ENCODE results near the gene WASL. TPM values are rescaled to one million over a fixed set of nuclear protein-coding genes. Genes with fewer than 3 reads are reported as not detected.

The WASL gene
- total RNA-seq, 6 experiments from 2014 or later, result 22.7 to 27.6 (median 26.5) TPM

- no peaks in the 10 kb centered on the region for H3K4me1 Mint-ChIP-seq (ENCODE audit: low read depth)
- no peak for DNase-seq
- no peaks in the 10 kb centered on the region for H3K9me3 Mint-ChIP-seq
- H3K27me3 Mint-ChIP-seq (ENCODE audit: insufficient read depth), result no peaks in the 10 kb centered on the region
- no peak overlapping the region for H3K4me3 Mint-ChIP-seq
- TF ChIP-seq CTCF (IDR thresholded peaks at IDR 0.05), result no peak
- no peaks in the 10 kb centered on the region for H3K36me3 Mint-ChIP-seq (ENCODE audit: low read depth)
- H3K27ac Mint-ChIP-seq, result no peak overlapping the region
Observed at GRCh38 chr7:123681561-123681960, 67.2 kb downstream of the WASL start.

GRCh38 chr7:123680580-123680979 is 68.2 kb downstream of the WASL start:
- DNase-seq, result no peak
- Mint-ChIP-seq H3K9me3 (no peaks in the 10 kb centered on the region), H3K4me1 (ENCODE audit: low read depth) (peaks cover 3% of the 10 kb centered on the region), H3K27ac (no peak overlapping the region), H3K27me3 (ENCODE audit: insufficient read depth) (no peaks in the 10 kb centered on the region), H3K4me3 (no peak overlapping the region), H3K36me3 (ENCODE audit: low read depth) (no peaks in the 10 kb centered on the region)
- TF ChIP-seq CTCF (IDR thresholded peaks at IDR 0.05), result no peak

DNA sequence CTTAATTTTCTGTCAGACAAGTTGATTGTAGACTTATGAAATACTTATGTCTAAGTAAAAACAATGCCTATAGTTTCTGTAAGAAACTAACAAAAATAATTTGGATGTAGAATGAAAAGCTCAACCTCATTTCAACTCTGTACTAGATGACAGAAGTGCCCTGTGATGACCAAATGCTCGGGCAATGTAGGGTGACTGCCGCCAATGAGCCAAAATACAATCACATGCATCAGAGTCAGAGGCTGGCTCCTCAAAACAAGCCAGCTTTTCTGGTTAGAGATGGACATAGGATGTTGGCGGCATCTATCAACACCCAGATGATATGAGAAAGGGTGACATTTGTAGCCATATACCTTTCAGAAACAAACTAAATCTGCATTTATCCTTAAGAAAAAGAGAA is 69.2 kb downstream of the WASL start:
- no peak for DNase-seq
- Mint-ChIP-seq H3K4me3 (no peak overlapping the region), H3K27me3 (ENCODE audit: insufficient read depth) (no peaks in the 10 kb centered on the region), H3K9me3 (no peaks in the 10 kb centered on the region), H3K36me3 (ENCODE audit: low read depth) (no peaks in the 10 kb centered on the region), H3K27ac (no peak overlapping the region), H3K4me1 (ENCODE audit: low read depth) (peaks cover 13% of the 10 kb centered on the region)
- no peak for TF ChIP-seq CTCF (IDR thresholded peaks at IDR 0.05)

- peaks cover 19% of the 10 kb centered on the region for H3K4me1 Mint-ChIP-seq (ENCODE audit: low read depth)
- H3K4me3 Mint-ChIP-seq, result no peak overlapping the region
- no peak for DNase-seq
- no peak overlapping the region; the same call in 1 of the 2 replicates for H3K27ac Mint-ChIP-seq
- H3K27me3 Mint-ChIP-seq (ENCODE audit: insufficient read depth), result no peaks in the 10 kb centered on the region; the same call in 1 of the 2 replicates
- no peaks in the 10 kb centered on the region for H3K9me3 Mint-ChIP-seq
- H3K36me3 Mint-ChIP-seq (ENCODE audit: low read depth), result no peaks in the 10 kb centered on the region
- no peak for TF ChIP-seq CTCF (IDR thresholded peaks at IDR 0.05)
Observed at GRCh38 chr7:123677061-123677715, 71.6 kb downstream of the WASL start.

- no peak overlapping the region for H3K4me3 Mint-ChIP-seq
- H3K36me3 Mint-ChIP-seq (ENCODE audit: low read depth), result no peaks in the 10 kb centered on the region
- peaks cover 19% of the 10 kb centered on the region for H3K4me1 Mint-ChIP-seq (ENCODE audit: low read depth)
- H3K27ac Mint-ChIP-seq, result no peak overlapping the region
- DNase-seq, result no peak
- H3K9me3 Mint-ChIP-seq, result no peaks in the 10 kb centered on the region
- H3K27me3 Mint-ChIP-seq (ENCODE audit: insufficient read depth), result no peaks in the 10 kb centered on the region; the same call in 1 of the 2 replicates
- no peak for TF ChIP-seq CTCF (IDR thresholded peaks at IDR 0.05)
Observed at GRCh38 chr7:123675181-123675473, 73.7 kb downstream of the WASL start.

Measured in HFFc6 (cell line).